Duodenal mucosa (tissue), 2 donors: ENCODE data around the gene PLEKHA5.

Experiments
- H3K27ac ChIP-seq: one replicate; pipeline ENCODE4 v1.7.0; 2013; ENCODE audit warnings: low read depth, low read length
- H3K27me3 ChIP-seq, 2 donors: one replicate each; pipeline ENCODE4 v1.7.0; 2013; ENCODE audit warnings: low read length in 2 of 2, control low read depth in 1 of 2; ENCODE audit not compliant: insufficient read depth in 2 of 2, control insufficient read depth in 1 of 2
- H3K36me3 ChIP-seq, 2 donors: one replicate each; pipeline ENCODE4 v1.7.0; 2013; ENCODE audit warnings: low read length in 2 of 2, control low read depth in 1 of 2; ENCODE audit not compliant: insufficient read depth in 2 of 2, control insufficient read depth in 1 of 2
- H3K4me1 ChIP-seq, 2 donors: one replicate each; pipeline ENCODE4 v1.7.0; 2013; ENCODE audit warnings: low read length in 2 of 2, control low read depth in 1 of 2; ENCODE audit not compliant: insufficient read depth in 2 of 2, control insufficient read depth in 1 of 2
- H3K4me3 ChIP-seq, 2 donors: one replicate each; pipeline ENCODE4 v1.7.0; 2013; ENCODE audit warnings: low read length in 2 of 2, low read depth in 1 of 2
- H3K9ac ChIP-seq, 2 donors: one replicate each; pipeline ENCODE4 v1.7.0; 2013; ENCODE audit warnings: low read length in 2 of 2, low read depth in 1 of 2
- H3K9me3 ChIP-seq, 2 donors: one replicate each; pipeline ENCODE4 v1.7.0; 2013; ENCODE audit warnings: low read length in 2 of 2, control low read depth in 1 of 2; ENCODE audit not compliant: control insufficient read depth in 1 of 2

PLEKHA5 gene

DNA sequence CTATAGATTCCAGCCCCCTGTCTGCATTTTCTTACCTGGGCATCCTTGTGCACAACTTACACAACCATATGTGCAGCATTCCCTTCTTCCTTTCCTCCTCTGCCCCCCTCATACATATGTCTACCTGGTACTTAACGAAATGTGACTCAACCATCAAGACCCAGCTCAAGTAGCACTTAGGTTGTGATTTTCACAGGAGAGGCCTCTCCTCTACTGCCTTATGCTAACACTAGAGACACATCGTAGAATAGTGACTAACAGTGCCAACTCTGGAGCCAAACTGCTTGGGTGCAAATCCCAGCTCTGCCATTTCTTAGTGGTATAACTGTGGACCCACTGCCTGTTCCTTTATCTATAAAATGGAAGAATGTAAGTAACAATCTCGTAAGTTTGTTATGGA lies 24.1 kb upstream of the PLEKHA5 start:
- Histone ChIP-seq H3K36me3 (no peaks in the 10 kb centered on the region), H3K4me1 (no peaks in the 10 kb centered on the region), H3K9me3 (no peaks in the 10 kb centered on the region)

DNA sequence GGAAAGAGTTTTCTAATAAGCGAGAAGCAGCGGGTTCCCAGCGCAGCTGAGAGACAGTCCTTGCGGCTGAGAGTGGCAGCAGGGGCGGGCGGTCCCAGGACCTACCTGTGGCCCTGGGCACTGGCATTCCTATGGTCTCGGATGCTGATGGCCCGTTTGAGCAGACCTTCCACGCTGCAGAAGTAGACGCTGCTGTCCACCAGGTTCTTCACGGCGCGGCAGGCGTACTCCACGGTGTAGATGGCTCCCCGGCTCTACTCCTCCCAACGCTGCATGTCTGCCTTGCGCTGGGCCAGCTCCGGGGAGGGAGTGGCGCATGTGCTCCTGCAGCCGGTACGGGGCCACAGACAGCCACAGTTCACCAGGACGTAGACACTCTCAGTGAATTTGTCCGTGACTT lies 21.8 kb upstream of the PLEKHA5 start:
- H3K36me3 ChIP-seq, result no peaks in the 10 kb centered on the region

More for the DNA sequence above, 24.1 kb upstream of the PLEKHA5 start:
- Histone ChIP-seq H3K9ac (no peak overlapping the region), H3K4me3 (no peak overlapping the region), H3K27ac (no peak overlapping the region), H3K27me3 (no peaks in the 10 kb centered on the region)

DNA sequence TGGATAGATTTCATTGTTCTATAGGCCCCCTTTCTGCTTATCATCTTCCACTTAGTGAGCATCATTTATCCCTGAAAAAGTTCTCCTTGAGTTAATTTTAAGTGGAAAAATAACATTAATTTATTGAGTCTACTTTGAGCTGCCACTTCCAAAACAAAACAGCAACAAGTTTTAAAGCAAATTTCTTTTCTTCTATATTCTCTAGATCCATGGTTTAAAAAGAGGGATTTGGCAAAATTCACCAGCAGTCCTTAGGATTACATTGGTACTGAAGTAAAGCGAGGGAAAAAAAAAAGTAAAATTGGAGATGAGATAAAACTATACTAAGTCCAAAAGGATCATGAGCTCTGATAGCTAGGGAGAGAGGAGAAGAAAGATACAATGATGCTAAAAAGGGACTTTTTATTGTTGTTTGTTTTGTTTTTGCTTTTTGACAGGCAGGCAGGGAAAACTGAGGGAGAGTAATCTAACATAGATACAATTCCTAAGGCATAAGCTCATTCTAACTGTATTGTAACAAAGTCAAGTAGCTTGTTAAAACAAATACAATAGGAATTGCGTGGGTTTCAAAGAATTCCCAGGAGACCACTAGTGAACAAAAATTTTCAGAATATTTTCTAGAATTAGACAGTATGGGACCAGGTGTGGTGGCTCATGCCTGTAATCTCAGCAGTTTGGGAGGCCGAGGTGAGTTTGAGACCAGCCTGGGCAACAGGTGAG lies 19.2 kb upstream of the PLEKHA5 start:
- Histone ChIP-seq H3K27ac (no peak overlapping the region), H3K4me3 (no peak overlapping the region), H3K36me3 (no peaks in the 10 kb centered on the region), H3K27me3 (no peaks in the 10 kb centered on the region), H3K4me1 (no peaks in the 10 kb centered on the region), H3K9me3 (no peaks in the 10 kb centered on the region), H3K9ac (no peak overlapping the region)

More for the DNA sequence above, 21.8 kb upstream of the PLEKHA5 start:
- Histone ChIP-seq H3K4me3 (no peak overlapping the region), H3K4me1 (no peaks in the 10 kb centered on the region), H3K9me3 (no peaks in the 10 kb centered on the region), H3K27ac (no peak overlapping the region), H3K9ac (no peak overlapping the region), H3K27me3 (no peaks in the 10 kb centered on the region)

DNA sequence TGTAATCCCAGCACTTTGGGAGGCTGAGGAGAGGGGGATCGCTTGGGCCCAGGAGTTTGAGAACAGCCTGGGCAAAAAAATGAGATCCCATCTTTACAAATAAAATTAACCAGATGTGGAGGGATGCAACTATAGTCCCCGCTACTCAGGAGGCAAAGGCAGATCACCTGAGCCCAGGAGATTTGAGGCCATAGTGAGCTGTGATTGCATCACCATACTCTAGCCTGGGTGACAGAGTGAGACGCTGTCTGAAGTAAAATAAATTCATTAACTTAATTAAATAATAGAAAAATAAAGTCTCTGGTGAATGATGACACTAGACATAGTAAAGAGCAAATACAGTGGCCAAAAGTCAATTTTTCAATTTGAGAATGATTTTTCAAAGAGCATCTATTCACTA lies 16.1 kb upstream of the PLEKHA5 start:
- H3K9ac ChIP-seq, result no peak overlapping the region
- H3K36me3 ChIP-seq, result no peaks in the 10 kb centered on the region
- H3K4me3 ChIP-seq, result no peak overlapping the region
- no peaks in the 10 kb centered on the region for H3K4me1 ChIP-seq
- no peak overlapping the region for H3K27ac ChIP-seq
- no peaks in the 10 kb centered on the region for H3K27me3 ChIP-seq
- H3K9me3 ChIP-seq, result no peaks in the 10 kb centered on the region

DNA sequence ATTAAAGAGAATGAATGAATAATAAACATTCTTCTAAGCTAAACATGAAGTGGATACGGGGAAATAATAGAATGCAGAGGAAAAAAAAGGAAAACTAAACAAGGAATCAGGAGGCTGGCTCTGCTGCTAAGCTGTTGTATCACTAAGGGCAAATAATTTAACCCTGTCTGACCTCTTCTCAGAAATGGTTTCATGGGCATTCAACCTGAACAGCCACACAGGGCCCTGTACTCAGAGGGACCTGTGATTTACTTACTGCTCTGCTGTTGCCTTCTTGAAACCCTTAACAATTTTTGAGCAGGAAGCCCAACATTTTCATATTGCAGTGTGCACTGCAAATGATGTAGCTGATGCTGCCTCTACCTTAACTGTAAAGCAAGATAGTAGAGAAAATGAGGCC lies 14.2 kb upstream of the PLEKHA5 start:
- no peaks in the 10 kb centered on the region for H3K27me3 ChIP-seq
- H3K4me3 ChIP-seq, result no peak overlapping the region
- H3K9me3 ChIP-seq, result no peaks in the 10 kb centered on the region
- no peaks in the 10 kb centered on the region for H3K36me3 ChIP-seq
- no peak overlapping the region for H3K9ac ChIP-seq
- no peaks in the 10 kb centered on the region for H3K4me1 ChIP-seq
- H3K27ac ChIP-seq, result no peak overlapping the region

DNA sequence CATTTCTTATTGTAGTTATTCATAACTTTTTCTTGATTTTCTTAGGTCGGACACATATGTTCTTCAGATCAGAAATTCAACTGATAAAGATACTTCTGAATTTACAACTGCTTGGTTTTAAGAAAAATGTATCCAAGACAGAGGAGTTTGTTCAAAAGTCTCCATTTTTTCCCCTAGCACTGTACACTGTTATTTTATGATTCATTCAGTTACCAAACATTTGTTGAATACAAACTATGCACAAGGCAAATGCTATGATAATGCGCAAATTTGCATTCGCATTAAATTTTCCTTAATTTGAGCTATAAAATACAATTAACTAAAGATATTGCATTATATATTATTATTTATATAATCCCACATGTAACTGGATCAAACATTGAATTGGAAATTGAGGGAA lies 10.1 kb upstream of the PLEKHA5 start:
- Histone ChIP-seq H3K27me3 (no peaks in the 10 kb centered on the region), H3K4me3 (no peak overlapping the region), H3K4me1 (no peaks in the 10 kb centered on the region), H3K9me3 (no peaks in the 10 kb centered on the region), H3K36me3 (no peaks in the 10 kb centered on the region), H3K27ac (no peak overlapping the region), H3K9ac (no peak overlapping the region)

DNA sequence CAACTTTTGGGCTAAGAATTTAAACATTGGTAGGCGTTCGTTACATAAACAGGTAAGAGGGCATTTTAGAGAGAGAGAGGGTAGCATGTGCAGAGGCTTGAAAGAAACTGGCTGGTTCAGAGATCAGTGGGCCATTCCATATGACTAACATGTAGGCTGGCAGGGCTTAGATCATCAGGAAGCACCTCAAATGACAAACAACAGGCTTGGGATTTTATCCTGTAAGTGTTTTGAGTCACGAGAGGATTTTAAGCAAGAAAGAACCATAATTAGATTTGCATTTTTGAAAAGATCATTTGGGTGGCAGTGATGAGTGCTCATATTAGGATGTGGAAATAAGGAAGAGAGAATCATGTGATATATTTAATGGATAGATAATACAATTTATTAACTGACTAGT lies 8.7 kb upstream of the PLEKHA5 start:
- no peaks in the 10 kb centered on the region for H3K27me3 ChIP-seq
- H3K27ac ChIP-seq, result no peak overlapping the region
- H3K4me3 ChIP-seq, result no peak overlapping the region
- H3K9me3 ChIP-seq, result no peaks in the 10 kb centered on the region
- no peaks in the 10 kb centered on the region for H3K4me1 ChIP-seq
- no peak overlapping the region for H3K9ac ChIP-seq
- H3K36me3 ChIP-seq, result no peaks in the 10 kb centered on the region

DNA sequence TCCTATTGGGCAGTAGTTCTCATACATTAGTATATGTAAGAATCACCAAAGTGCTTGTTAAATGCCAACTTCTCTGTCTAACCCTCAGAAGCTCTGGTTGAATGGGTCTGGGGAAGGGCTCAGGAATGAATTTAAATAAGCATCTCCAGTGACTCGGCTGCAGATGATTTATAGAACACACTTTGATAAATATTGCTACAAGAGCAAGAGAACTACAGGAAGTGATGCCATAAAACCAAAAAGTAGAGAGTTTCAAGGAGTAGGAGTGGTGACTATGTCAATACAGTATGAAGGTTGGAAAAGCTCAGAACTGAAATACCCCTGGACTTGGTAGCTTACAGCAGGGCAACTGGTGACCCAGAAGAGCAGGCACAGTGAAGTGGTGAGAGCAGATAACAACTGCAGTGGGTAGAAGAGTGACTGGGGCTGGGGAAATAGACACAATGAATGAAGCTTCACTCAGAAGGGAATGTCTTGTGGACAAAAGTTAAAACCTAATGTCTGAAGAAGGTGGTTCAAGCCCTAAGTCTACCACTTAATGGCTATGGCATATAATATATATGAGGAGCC lies 8.0 kb upstream of the PLEKHA5 start:
- H3K4me3 ChIP-seq, result no peak overlapping the region
- no peaks in the 10 kb centered on the region for H3K27me3 ChIP-seq
- no peaks in the 10 kb centered on the region for H3K4me1 ChIP-seq
- H3K36me3 ChIP-seq, result no peaks in the 10 kb centered on the region
- no peaks in the 10 kb centered on the region for H3K9me3 ChIP-seq
- no peak overlapping the region for H3K27ac ChIP-seq
- no peak overlapping the region for H3K9ac ChIP-seq

DNA sequence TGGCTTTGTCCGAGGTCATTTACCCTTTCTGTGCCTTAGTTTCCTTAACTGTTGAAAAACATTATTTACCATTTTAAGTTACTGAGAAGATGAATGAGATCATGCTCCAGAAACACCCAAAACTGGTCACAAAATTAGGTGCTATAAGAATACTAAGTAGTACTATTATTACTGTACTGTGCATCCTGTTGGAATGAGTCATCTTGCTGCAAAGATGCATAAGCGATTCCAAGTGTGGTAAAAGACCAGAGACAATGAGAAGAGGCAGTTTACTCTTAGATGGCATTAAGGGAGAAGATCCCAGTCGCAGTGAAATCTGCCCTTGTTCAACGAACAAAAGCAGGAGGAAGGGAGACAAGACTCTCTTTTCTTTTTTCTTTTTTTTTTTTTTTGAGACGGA lies 4.2 kb upstream of the PLEKHA5 start:
- peaks cover 0 to under 1% of the 10 kb centered on the region in 2 donors for H3K4me1 ChIP-seq
- H3K9ac ChIP-seq, result no peak overlapping the region
- no peak overlapping the region for H3K27ac ChIP-seq
- peaks cover 6 to 9% of the 10 kb centered on the region in 2 donors for H3K9me3 ChIP-seq
- H3K27me3 ChIP-seq, result no peaks in the 10 kb centered on the region
- H3K36me3 ChIP-seq, result no peaks in the 10 kb centered on the region
- no peak overlapping the region for H3K4me3 ChIP-seq

DNA sequence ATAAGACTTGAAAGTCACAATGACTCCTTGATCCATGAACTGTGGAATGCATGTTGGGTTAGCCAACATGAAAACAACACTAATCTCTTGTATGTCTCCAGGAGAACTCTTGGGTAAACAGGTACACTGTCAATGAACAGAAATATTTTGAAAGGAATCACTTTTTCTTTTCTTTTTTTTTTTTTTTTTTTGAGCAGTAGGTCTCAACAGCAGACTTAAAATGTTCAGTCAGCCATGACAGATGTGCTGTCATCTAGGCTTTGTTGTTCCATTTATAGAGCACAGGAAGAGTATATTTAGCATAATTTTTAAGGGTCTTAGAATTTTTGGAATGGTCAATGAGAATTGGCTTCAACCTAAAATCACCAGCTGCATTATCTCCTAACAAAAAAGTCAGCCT lies 2.3 kb upstream of the PLEKHA5 start:
- peaks cover 0 to 6% of the 10 kb centered on the region in 2 donors for H3K4me1 ChIP-seq
- H3K27ac ChIP-seq, result no peak overlapping the region
- H3K36me3 ChIP-seq, result no peaks in the 10 kb centered on the region
- H3K9ac ChIP-seq, result no peak overlapping the region
- no peaks in the 10 kb centered on the region for H3K27me3 ChIP-seq
- H3K9me3 ChIP-seq, result peaks cover 6 to 9% of the 10 kb centered on the region in 2 donors
- no peak overlapping the region for H3K4me3 ChIP-seq
